ENCODE results near the gene PRDM16. TPM values are rescaled to one million over a fixed set of nuclear protein-coding genes. Genes with fewer than 3 reads are reported as not detected.

The PRDM16 gene
- total and polyA plus RNA-seq, 2 of the 13 experiments (the other 11 are each of a cell fraction or from before 2014, with no cell fraction given), result 0.15 to 0.81 TPM

- TF ChIP-seq PBX3 (CRISPR knock-in tag; IDR thresholded peaks at IDR 0.05; ENCODE audit: borderline replicate concordance) (no peak), ZNF713 (CRISPR knock-in tag; IDR thresholded peaks at IDR 0.05) (no peak), E2F1 (CRISPR knock-in tag; IDR thresholded peaks at IDR 0.05) (no peak), DMAP1 (CRISPR knock-in tag; IDR thresholded peaks at IDR 0.05) (no peak), ZNF160 (CRISPR knock-in tag; IDR thresholded peaks at IDR 0.05) (no peak), HMG20A (CRISPR knock-in tag; IDR thresholded peaks at IDR 0.05; ENCODE audit: borderline replicate concordance) (peak; percentile 81), ZNF766 (CRISPR knock-in tag; IDR thresholded peaks at IDR 0.05; ENCODE audit: borderline replicate concordance) (no peak), ARID4A (CRISPR knock-in tag; IDR thresholded peaks at IDR 0.05; ENCODE audit: borderline replicate concordance) (no peak), NFYC (CRISPR knock-in tag; IDR thresholded peaks at IDR 0.05) (no peak; the same call in 1 of the 2 replicates), PREB (CRISPR knock-in tag; IDR thresholded peaks at IDR 0.05) (no peak), ZNF12 (CRISPR knock-in tag; IDR thresholded peaks at IDR 0.05) (no peak), BCL6 (CRISPR knock-in tag; IDR thresholded peaks at IDR 0.05) (peak; percentile 84; the same call in 1 of the 2 replicates), ATF7-NPFF (CRISPR knock-in tag; IDR thresholded peaks at IDR 0.05; ENCODE audit: low read depth) (no peak), ZC3H4 (CRISPR knock-in tag; IDR thresholded peaks at IDR 0.05; ENCODE audit: borderline replicate concordance) (peak; percentile 46; the same call in 1 of the 2 replicates), HIC2 (CRISPR knock-in tag; IDR thresholded peaks at IDR 0.05; ENCODE audit: low read depth) (no peak), NFIC (IDR thresholded peaks at IDR 0.05; ENCODE audit: low read length) (0 out of 2 replicates have a peak, but pooled peaks have one; percentile 39), CBX5 (CRISPR knock-in tag; IDR thresholded peaks at IDR 0.05; ENCODE audit: borderline replicate concordance) (no peak), BATF2 (CRISPR knock-in tag; IDR thresholded peaks at IDR 0.05) (0 out of 2 replicates have a peak, but pooled peaks have one; percentile 52)
Measured at GRCh38 chr1:3292868-3293562, 224.0 kb downstream of the PRDM16 start (continued).
